ENCODE measurements around the gene CTNND2.

CTNND2 gene

GRCh38 chr5:10932426-10932825 lies 971.8 kb downstream of the CTNND2 start:
- no peak for DNase-seq (ENCODE audit: low read depth, low spot score)

- no peak for DNase-seq (ENCODE audit: low read depth, low spot score)
Measured at GRCh38 chr5:10927608-10928007, 976.6 kb downstream of the CTNND2 start.

- DNase-seq (ENCODE audit: low read depth, low spot score), result no peak
Measured at GRCh38 chr5:10923310-10923709, 980.9 kb downstream of the CTNND2 start.

Data from iPS DF 19.7 (cell line).